Measurements from ENCODE around the gene SIPA1L3. TPM values are rescaled to one million over a fixed set of nuclear protein-coding genes. Genes with fewer than 3 reads are reported as not detected.
"Not testable (repeated sequence)": the region's sequence is repeated elsewhere in the genome, so short reads cannot be mapped to it uniquely, and the experiment has no call there.

Gene SIPA1L3
- total and polyA plus RNA-seq, 9 of the 15 experiments (the other 6 are each of a cell fraction or from before 2014, with no cell fraction given): 0.01 to 6.1 (median 2.5) TPM

DNA sequence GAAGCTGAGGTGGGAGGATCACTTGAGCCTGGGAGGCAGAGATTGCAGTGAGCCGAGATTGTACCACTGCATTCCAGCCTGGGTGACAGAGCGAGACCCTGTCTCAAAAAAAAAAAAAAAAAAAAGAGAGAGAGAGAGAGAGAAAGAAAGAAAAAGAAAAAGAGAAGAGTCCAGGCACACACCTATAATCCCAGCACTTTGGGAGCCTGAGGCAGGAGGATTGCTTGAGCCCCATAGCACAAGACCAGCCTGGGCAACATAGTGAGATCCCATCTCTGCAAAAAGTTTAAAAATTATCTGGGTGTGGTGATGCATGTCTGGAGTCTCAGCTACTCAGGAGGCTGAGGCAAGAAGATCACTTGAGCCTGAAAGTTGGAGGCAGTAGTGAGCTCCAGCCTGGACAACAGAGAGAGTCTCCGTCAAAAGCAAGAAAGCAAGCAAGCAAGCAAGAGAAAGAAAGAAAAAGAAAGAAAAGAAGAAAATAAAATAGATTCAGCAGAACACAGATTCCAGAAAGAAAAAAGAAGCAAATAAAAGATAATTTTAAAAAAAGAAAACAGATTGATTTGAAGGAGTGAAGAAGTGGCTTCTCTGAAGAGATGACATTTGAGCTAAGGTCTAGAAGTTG is 323.6 kb downstream of the SIPA1L3 start:
- ATAC-seq; FAIRE-seq; intact Hi-C loops (cut with micrococcal nuclease); DNase-seq (ENCODE audit: extremely low read depth in 1 of 4, low spot score in 3 of 4); H3K4me3 ChIP-seq; H3K4me2 ChIP-seq (ENCODE audit: insufficient read depth, low read length); H3K79me2 ChIP-seq (ENCODE audit: control insufficient read depth, insufficient read depth, low read length); H3K36me3 ChIP-seq (ENCODE audit: control insufficient read depth, insufficient read depth, low read length); H3K9me1 ChIP-seq (ENCODE audit: control insufficient read depth, insufficient read depth, low read length); H3K9me3 ChIP-seq (replicated peaks; ENCODE audit: control insufficient read depth, insufficient read depth, low read depth, low read length); BruUV-seq (replicated peaks); H4K20me1 ChIP-seq (replicated peaks; ENCODE audit: control insufficient read depth, insufficient read depth, low read length); H2AFZ ChIP-seq (ENCODE audit: low read depth, low read length); H3K9ac ChIP-seq (ENCODE audit: insufficient read depth in 1 of 2, low read depth in 2 of 2, low read length in 2 of 2); H3K27me3 ChIP-seq (ENCODE audit: control insufficient read depth in 2 of 2, insufficient read depth in 2 of 2, low read length in 2 of 2); H3K27ac ChIP-seq (ENCODE audit: extremely low read depth, low read depth, low read length): not testable (repeated sequence)
- peaks cover 4 to 34% of the 10 kb centered on the region in 2 experiments; a peak in 4 of 5 replicates for H3K4me1 ChIP-seq (replicated peaks in 1 of 2; ENCODE audit: control insufficient read depth in 2 of 2, insufficient read depth in 2 of 2, low read length in 2 of 2)
- in situ Hi-C loops (cut with MboI): loop anchor here (10.0 kb wide), 1 partner anchor 384 kb away; the partner anchor contains the start of genes EIF3K and MAP4K1
- TF ChIP-seq, protein P1, sequence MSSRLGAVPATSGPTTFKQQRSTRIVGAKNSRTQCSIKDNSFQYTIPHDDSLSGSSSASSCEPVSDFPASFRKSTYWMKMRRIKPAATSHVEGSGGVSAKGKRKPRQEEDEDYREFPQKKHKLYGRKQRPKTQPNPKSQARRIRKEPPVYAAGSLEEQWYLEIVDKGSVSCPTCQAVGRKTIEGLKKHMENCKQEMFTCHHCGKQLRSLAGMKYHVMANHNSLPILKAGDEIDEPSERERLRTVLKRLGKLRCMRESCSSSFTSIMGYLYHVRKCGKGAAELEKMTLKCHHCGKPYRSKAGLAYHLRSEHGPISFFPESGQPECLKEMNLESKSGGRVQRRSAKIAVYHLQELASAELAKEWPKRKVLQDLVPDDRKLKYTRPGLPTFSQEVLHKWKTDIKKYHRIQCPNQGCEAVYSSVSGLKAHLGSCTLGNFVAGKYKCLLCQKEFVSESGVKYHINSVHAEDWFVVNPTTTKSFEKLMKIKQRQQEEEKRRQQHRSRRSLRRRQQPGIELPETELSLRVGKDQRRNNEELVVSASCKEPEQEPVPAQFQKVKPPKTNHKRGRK (tag; IDR thresholded peaks at IDR 0.05): 0 out of 2 replicates have a peak, but pooled peaks have one; percentile 17
- peak; percentile 88 for TF ChIP-seq ZNF121 (CRISPR knock-in tag; conservative IDR thresholded peaks at IDR 0.05)
- POLR2A ChIA-PET: interaction anchor here (0.9 to 1.0 kb wide), 2 partner anchors 96 to 128 kb away, joined by 4 read pairs; no protein-coding TSS in a partner anchor
- CTCF ChIA-PET (ENCODE audit: low intra/inter-chr PET ratio): interaction anchor here (0.5 kb wide), 1 partner anchor 141 kb away, joined by 4 read pairs; no protein-coding TSS in a partner anchor
- WGBS (ENCODE audit: insufficient coverage, low coverage, missing lambda C conversion rate): 0% methylated on average over 1 of the region's 3 CpGs

DNA sequence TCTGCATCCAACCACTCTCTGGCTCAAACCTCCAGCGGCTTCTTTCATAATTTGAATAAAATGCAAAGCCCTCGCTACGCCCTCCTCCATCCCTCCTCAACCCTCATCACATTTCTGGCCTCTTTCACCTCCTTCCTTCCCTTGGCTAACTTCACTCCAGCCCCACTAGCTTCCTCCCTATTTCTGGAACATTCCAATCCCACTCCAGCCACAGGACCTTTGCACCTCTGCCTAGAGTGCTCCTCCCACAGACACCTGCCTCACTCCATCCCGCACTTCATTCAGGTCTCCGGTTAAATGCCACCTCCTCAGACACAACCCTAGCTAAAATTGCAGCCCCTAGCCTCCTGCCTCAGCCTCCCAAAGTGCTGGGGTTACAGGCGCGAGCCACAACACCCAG is 324.9 kb downstream of the SIPA1L3 start:
- in situ Hi-C loops (cut with MboI): loop anchor here (10.0 kb wide), 1 partner anchor 383 kb away; the partner anchor contains the start of genes EIF3K and MAP4K1
- H3K36me3 ChIP-seq (ENCODE audit: control insufficient read depth, insufficient read depth, low read length): no peaks in the 10 kb centered on the region
- peaks cover 2 to 6% of the 10 kb centered on the region in 2 experiments; a peak in 2 of 5 replicates for H3K27me3 ChIP-seq (ENCODE audit: control insufficient read depth in 2 of 2, insufficient read depth in 2 of 2, low read length in 2 of 2)
- 3% methylated on average over 7 of the region's 7 CpGs for WGBS (ENCODE audit: insufficient coverage, low coverage, missing lambda C conversion rate)
- no peak overlapping the region for H3K27ac ChIP-seq (ENCODE audit: extremely low read depth, low read depth, low read length)
- ChIA-PET POLR2A (no interaction called here), CTCF (ENCODE audit: low intra/inter-chr PET ratio) (no interaction called here)
- no peak overlapping the region for H3K4me2 ChIP-seq (ENCODE audit: insufficient read depth, low read length)
- no peak for DNase-seq (ENCODE audit: extremely low read depth in 1 of 4, low spot score in 3 of 4)
- intact Hi-C loops (cut with micrococcal nuclease): no loop called here
- no peaks in the 10 kb centered on the region for H4K20me1 ChIP-seq (replicated peaks; ENCODE audit: control insufficient read depth, insufficient read depth, low read length)
- ATAC-seq: no peak
- H3K9me3 ChIP-seq (replicated peaks; ENCODE audit: control insufficient read depth, insufficient read depth, low read depth, low read length): no peaks in the 10 kb centered on the region
- no peak overlapping the region for H3K4me3 ChIP-seq
- no TSS peak for BruUV-seq (replicated peaks)
- no peak overlapping the region for H3K9ac ChIP-seq (ENCODE audit: insufficient read depth in 1 of 2, low read depth in 2 of 2, low read length in 2 of 2)
- peaks cover 0 to 27% of the 10 kb centered on the region in 2 experiments; a peak in 3 of 5 replicates for H3K4me1 ChIP-seq (replicated peaks in 1 of 2; ENCODE audit: control insufficient read depth in 2 of 2, insufficient read depth in 2 of 2, low read length in 2 of 2)
- no peak overlapping the region for H2AFZ ChIP-seq (ENCODE audit: low read depth, low read length)
- H3K9me1 ChIP-seq (ENCODE audit: control insufficient read depth, insufficient read depth, low read length): no peaks in the 10 kb centered on the region
- FAIRE-seq: no peak
- H3K79me2 ChIP-seq (ENCODE audit: control insufficient read depth, insufficient read depth, low read length): no peaks in the 10 kb centered on the region
- TF ChIP-seq, protein P2, sequence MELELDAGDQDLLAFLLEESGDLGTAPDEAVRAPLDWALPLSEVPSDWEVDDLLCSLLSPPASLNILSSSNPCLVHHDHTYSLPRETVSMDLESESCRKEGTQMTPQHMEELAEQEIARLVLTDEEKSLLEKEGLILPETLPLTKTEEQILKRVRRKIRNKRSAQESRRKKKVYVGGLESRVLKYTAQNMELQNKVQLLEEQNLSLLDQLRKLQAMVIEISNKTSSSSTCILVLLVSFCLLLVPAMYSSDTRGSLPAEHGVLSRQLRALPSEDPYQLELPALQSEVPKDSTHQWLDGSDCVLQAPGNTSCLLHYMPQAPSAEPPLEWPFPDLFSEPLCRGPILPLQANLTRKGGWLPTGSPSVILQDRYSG (tag; conservative IDR thresholded peaks at IDR 0.05; ENCODE audit: low read depth): no peak
- TF ChIP-seq, protein P3, sequence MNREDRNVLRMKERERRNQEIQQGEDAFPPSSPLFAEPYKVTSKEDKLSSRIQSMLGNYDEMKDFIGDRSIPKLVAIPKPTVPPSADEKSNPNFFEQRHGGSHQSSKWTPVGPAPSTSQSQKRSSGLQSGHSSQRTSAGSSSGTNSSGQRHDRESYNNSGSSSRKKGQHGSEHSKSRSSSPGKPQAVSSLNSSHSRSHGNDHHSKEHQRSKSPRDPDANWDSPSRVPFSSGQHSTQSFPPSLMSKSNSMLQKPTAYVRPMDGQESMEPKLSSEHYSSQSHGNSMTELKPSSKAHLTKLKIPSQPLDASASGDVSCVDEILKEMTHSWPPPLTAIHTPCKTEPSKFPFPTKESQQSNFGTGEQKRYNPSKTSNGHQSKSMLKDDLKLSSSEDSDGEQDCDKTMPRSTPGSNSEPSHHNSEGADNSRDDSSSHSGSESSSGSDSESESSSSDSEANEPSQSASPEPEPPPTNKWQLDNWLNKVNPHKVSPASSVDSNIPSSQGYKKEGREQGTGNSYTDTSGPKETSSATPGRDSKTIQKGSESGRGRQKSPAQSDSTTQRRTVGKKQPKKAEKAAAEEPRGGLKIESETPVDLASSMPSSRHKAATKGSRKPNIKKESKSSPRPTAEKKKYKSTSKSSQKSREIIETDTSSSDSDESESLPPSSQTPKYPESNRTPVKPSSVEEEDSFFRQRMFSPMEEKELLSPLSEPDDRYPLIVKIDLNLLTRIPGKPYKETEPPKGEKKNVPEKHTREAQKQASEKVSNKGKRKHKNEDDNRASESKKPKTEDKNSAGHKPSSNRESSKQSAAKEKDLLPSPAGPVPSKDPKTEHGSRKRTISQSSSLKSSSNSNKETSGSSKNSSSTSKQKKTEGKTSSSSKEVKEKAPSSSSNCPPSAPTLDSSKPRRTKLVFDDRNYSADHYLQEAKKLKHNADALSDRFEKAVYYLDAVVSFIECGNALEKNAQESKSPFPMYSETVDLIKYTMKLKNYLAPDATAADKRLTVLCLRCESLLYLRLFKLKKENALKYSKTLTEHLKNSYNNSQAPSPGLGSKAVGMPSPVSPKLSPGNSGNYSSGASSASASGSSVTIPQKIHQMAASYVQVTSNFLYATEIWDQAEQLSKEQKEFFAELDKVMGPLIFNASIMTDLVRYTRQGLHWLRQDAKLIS (CRISPR knock-in tag; IDR thresholded peaks at IDR 0.05): no peak

All from K562 (cell line).